GM12878 (cell line): ENCODE measurements around the gene PRM3. TPM values are rescaled to one million over a fixed set of nuclear protein-coding genes. Genes with fewer than 3 reads are reported as not detected.

Experiments used
- BACH1 ChIP-seq: fragments of 450-650 bp; IDR thresholded peaks from 2 replicates; pipeline ENCODE4 v1.6.1; 2017; ENCODE audit warnings: mild to moderate bottlenecking, borderline replicate concordance
- CBFB ChIP-seq: IDR thresholded peaks from 2 replicates; pipeline ENCODE4 v1.6.1; 2016; ENCODE audit warnings: antibody characterized with exemption, low read depth
- CREM ChIP-seq: IDR thresholded peaks from 2 replicates; pipeline ENCODE4 v1.6.1; 2014; ENCODE audit warnings: antibody characterized with exemption, low read depth
- ETV6 ChIP-seq, 2 experiments: fragments of 450-650 bp in 1 of 2; IDR thresholded peaks in 1 of 2; conservative IDR thresholded peaks in 1 of 2; 2 replicates each; pipeline ENCODE4 v1.6.1; 2014; ENCODE audit warnings: antibody characterized with exemption in 1 of 2, borderline replicate concordance in 1 of 2, low read depth in 1 of 2, mild to moderate bottlenecking in 1 of 2, moderate library complexity in 1 of 2
- GABPA ChIP-seq: IDR thresholded peaks from 2 replicates; pipeline ENCODE4 v1.6.1; 2014; ENCODE audit warnings: antibody characterized with exemption, low read depth, mild to moderate bottlenecking, inconsistent platforms
- HDAC2 ChIP-seq: fragments of 200-600 bp; sonication (generic); IDR thresholded peaks from 2 replicates; pipeline ENCODE4 v1.6.1; 2017
- IRF4 ChIP-seq: IDR thresholded peaks from 2 replicates; pipeline ENCODE4 v1.6.1; 2011; ENCODE audit warnings: low read depth, low read length
- MLLT1 ChIP-seq: fragments of 450-650 bp; IDR thresholded peaks from 2 replicates; pipeline ENCODE4 v1.6.1; 2016; ENCODE audit warnings: mild to moderate bottlenecking
- MXI1 ChIP-seq: fragments of 150-350 bp; IDR thresholded peaks from 2 replicates; pipeline ENCODE4 v1.6.1; 2011; ENCODE audit warnings: low read depth, mild to moderate bottlenecking, inconsistent platforms, low read length, improper control_type of control experiment
- NFIC ChIP-seq: IDR thresholded peaks from 2 replicates; pipeline ENCODE4 v1.6.1; 2012; ENCODE audit warnings: low read depth, mild to moderate bottlenecking, inconsistent platforms, low read length, moderate library complexity
- NFYA ChIP-seq: IDR thresholded peaks from 2 replicates; pipeline ENCODE4 v1.6.1; 2011; ENCODE audit warnings: low read depth, mild to moderate bottlenecking, low read length, improper control_type of control experiment, borderline replicate concordance
- NRF1 ChIP-seq: conservative IDR thresholded peaks from 2 replicates; pipeline ENCODE4 v1.6.1; 2011; ENCODE audit warnings: mild to moderate bottlenecking, low read depth, low read length, improper control_type of control experiment
- PAX5 ChIP-seq: IDR thresholded peaks from 2 replicates; pipeline ENCODE4 v1.6.1; 2011; ENCODE audit warnings: low read depth, low read length, borderline replicate concordance
- POU2F2 ChIP-seq: IDR thresholded peaks from 3 replicates; pipeline ENCODE4 v1.6.1; 2011; ENCODE audit warnings: low read depth, mild to moderate bottlenecking, low read length, borderline replicate concordance
- RCOR1 ChIP-seq: conservative IDR thresholded peaks from 2 replicates; pipeline ENCODE4 v1.6.1; 2012; ENCODE audit warnings: low read depth, low read length, improper control_type of control experiment
- RFX5 ChIP-seq: IDR thresholded peaks from 2 replicates; pipeline ENCODE4 v1.6.1; 2011; ENCODE audit warnings: low read depth, low read length, improper control_type of control experiment
- SIX5 ChIP-seq: IDR thresholded peaks from 2 replicates; pipeline ENCODE4 v1.6.1; 2011; ENCODE audit warnings: mild to moderate bottlenecking, low read depth, low read length, moderate library complexity; ENCODE audit not compliant: severe bottlenecking
- SMAD1 ChIP-seq: fragments of 450-650 bp; IDR thresholded peaks from 2 replicates; pipeline ENCODE4 v1.6.1; 2018; ENCODE audit warnings: mild to moderate bottlenecking, low read depth; ENCODE audit not compliant: partially characterized antibody
- SP1 ChIP-seq: IDR thresholded peaks from one replicate; pipeline ENCODE4 v1.6.1; 2011; ENCODE audit warnings: low read depth, low read length
- SPI1 ChIP-seq: IDR thresholded peaks from 2 replicates; pipeline ENCODE4 v1.6.1; 2011; ENCODE audit warnings: low read depth, mild to moderate bottlenecking, low read length, moderate library complexity, borderline replicate concordance; ENCODE audit not compliant: insufficient read depth
- SREBF2 ChIP-seq: IDR thresholded peaks from 2 replicates; pipeline ENCODE4 v1.6.1; 2012; ENCODE audit warnings: mild to moderate bottlenecking, low read length
- SUPT20H ChIP-seq: IDR thresholded peaks from 2 replicates; pipeline ENCODE4 v1.6.1; 2011; ENCODE audit warnings: low read depth, mild to moderate bottlenecking, low read length, moderate library complexity, borderline replicate concordance; ENCODE audit not compliant: control insufficient read depth
- TARDBP ChIP-seq: IDR thresholded peaks from 2 replicates; pipeline ENCODE4 v1.6.1; 2016; ENCODE audit warnings: borderline replicate concordance
- TCF12 ChIP-seq: IDR thresholded peaks from 2 replicates; pipeline ENCODE4 v1.6.1; 2011; ENCODE audit warnings: low read depth, mild to moderate bottlenecking, low read length
- ZBED1 ChIP-seq: IDR thresholded peaks from 2 replicates; pipeline ENCODE4 v1.6.1; 2016; ENCODE audit warnings: borderline replicate concordance
- ZBTB11 ChIP-seq: fragments of 450-650 bp; formaldehyde crosslinking; IDR thresholded peaks from 2 replicates; pipeline ENCODE4 v1.5.0; 2022; ENCODE audit warnings: mild to moderate bottlenecking, missing genetic modification characterization
- ZNF384 ChIP-seq: IDR thresholded peaks from 2 replicates; pipeline ENCODE4 v1.6.1; 2012; ENCODE audit warnings: low read depth, mild to moderate bottlenecking, low read length, improper control_type of control experiment, borderline replicate concordance
- ZNF622 ChIP-seq: fragments of 450-650 bp; IDR thresholded peaks from 2 replicates; pipeline ENCODE4 v1.6.1; 2017; ENCODE audit warnings: mild to moderate bottlenecking, inconsistent platforms
- polyA plus RNA-seq, 11 experiments: library from polyadenylated mRNA; depleted of rRNA in 4 of 11; unstranded in 6 of 11; stranded (reverse) in 5 of 11; fragments of >200 nt; fragmentation: Nextera tagmentation in 4 of 11; fragmentation: Illumina TruSeq in 1 of 11; extraction: Ambion mirVana in 4 of 11; extraction: Trizol in 1 of 11; gene quantifications; 1 replicate in 1 of 11; 2 replicates in 10 of 11; pipeline versions ENCODE4 v1.2.1 to v1.2.3, GENCODE V29; 2011 to 2016; ENCODE audit warnings: inconsistent platforms in 2 of 11, missing spikeins in 2 of 11, low read depth in 1 of 11
- total RNA-seq, 4 experiments: library from RNA; depleted of rRNA in 3 of 4; stranded (reverse); fragments of >200 nt in 3 of 4; fragmentation: Illumina TruSeq in 1 of 4; extraction: Trizol in 1 of 4; gene quantifications; 2 replicates each; pipeline versions ENCODE4 v1.2.1 to v1.2.3, GENCODE V29; 2013 to 2021

PRM3 gene
- total and polyA plus RNA-seq, 10 of the 15 experiments (the other 5 are each of a cell fraction or from before 2014, with no cell fraction given), result not detected

GRCh38 chr16:11254913-11255736 lies 18.3 kb downstream of the PRM3 start (continued):
- 0 out of 2 replicates have a peak, but pooled peaks have one; percentile 19 for TF ChIP-seq ZBTB11 (CRISPR knock-in tag)
- no peak for TF ChIP-seq SREBF2
- no peak for TF ChIP-seq TCF12
- no peak for TF ChIP-seq SP1
- TF ChIP-seq TARDBP, result no peak
- TF ChIP-seq PAX5, result no peak; the same call in 1 of the 2 replicates
- TF ChIP-seq SIX5, result no peak
- TF ChIP-seq GABPA, result no peak
- 0 out of 2 replicates have a peak, but pooled peaks have one; percentile 15 for TF ChIP-seq MLLT1
- TF ChIP-seq NFIC, result no peak
- no peak for TF ChIP-seq HDAC2
- TF ChIP-seq NRF1, result no peak
- TF ChIP-seq ZNF384, result no peak
- no peak; the same call in 2 of the 3 replicates for TF ChIP-seq POU2F2
- TF ChIP-seq CREM, result peak; percentile 6; the same call in 1 of the 2 replicates
- no peak for TF ChIP-seq RCOR1
- TF ChIP-seq SMAD1, result no peak
- no peak for TF ChIP-seq NFYA
- 0 out of 4 replicates have a peak, but pooled peaks of 1 of the 2 experiments have one; percentile 22 for TF ChIP-seq ETV6 (conservative IDR thresholded peaks at IDR 0.05 in 1 of 2, IDR thresholded peaks at IDR 0.05 in 1 of 2; ENCODE audit: borderline replicate concordance in 1 of 2, low read depth in 1 of 2)
- 0 out of 2 replicates have a peak, but pooled peaks have one; percentile 65 for TF ChIP-seq MXI1
- peak; percentile 51 for TF ChIP-seq BACH1
- 0 out of 2 replicates have a peak, but pooled peaks have one; percentile 11 for TF ChIP-seq SPI1
- TF ChIP-seq ZBED1, result no peak
- TF ChIP-seq RFX5, result no peak
- TF ChIP-seq ZNF622, result no peak
- TF ChIP-seq IRF4, result no peak
- no peak for TF ChIP-seq SUPT20H
- TF ChIP-seq CBFB, result no peak
